Smooth muscle cell (in vitro differentiated cells): ENCODE results near the gene REV3L. TPM values are rescaled to one million over a fixed set of nuclear protein-coding genes. Genes with fewer than 3 reads are reported as not detected.

Experiments used
- DNase-seq: peaks from one replicate; lab custom pipeline; 2025; ENCODE audit not compliant: unreplicated experiment; lab: John Stamatoyannopoulos, UW
- H2AFZ ChIP-seq: fragments of 200-600 bp; sonication (generic); 2 replicates; pipeline ENCODE4 v1.6.0; 2016; ENCODE audit warnings: antibody characterized with exemption, low read depth, mild to moderate bottlenecking
- H3F3A ChIP-seq: fragments of 200-600 bp; sonication (generic); 2 replicates; pipeline ENCODE4 v1.6.0; 2017; ENCODE audit warnings: antibody characterized with exemption, low read depth
- H3K27ac ChIP-seq: fragments of 200-600 bp; sonication (generic); 2 replicates; pipeline ENCODE4 v1.5.1; 2016; ENCODE audit warnings: low read depth, mild to moderate bottlenecking
- H3K27me3 ChIP-seq: fragments of 200-600 bp; sonication (generic); 2 replicates; pipeline ENCODE4 v1.6.1; 2016; ENCODE audit warnings: low read depth, mild to moderate bottlenecking
- H3K36me3 ChIP-seq: fragments of 200-600 bp; sonication (generic); 2 replicates; pipeline ENCODE4 v1.5.1; 2016; ENCODE audit warnings: low read depth
- H3K4me1 ChIP-seq: fragments of 200-600 bp; sonication (generic); 2 replicates; pipeline ENCODE4 v1.5.1; 2016; ENCODE audit warnings: low read depth
- H3K4me2 ChIP-seq: fragments of 200-600 bp; sonication (generic); 2 replicates; pipeline ENCODE4 v1.6.0; 2016; ENCODE audit warnings: mild to moderate bottlenecking
- H3K4me3 ChIP-seq: fragments of 200-600 bp; sonication (generic); 2 replicates; pipeline ENCODE4 v1.5.1; 2016; ENCODE audit warnings: mild to moderate bottlenecking
- H3K79me2 ChIP-seq: fragments of 200-600 bp; sonication (generic); 2 replicates; pipeline ENCODE4 v1.6.0; 2016; ENCODE audit warnings: low read depth, mild to moderate bottlenecking
- H3K9ac ChIP-seq: fragments of 200-600 bp; sonication (generic); 2 replicates; pipeline ENCODE4 v1.6.0; 2016; ENCODE audit warnings: low read depth
- H3K9me3 ChIP-seq: fragments of 200-600 bp; sonication (generic); replicated peaks from 2 replicates; pipeline ENCODE4 v1.5.1; 2016; ENCODE audit warnings: low read depth
- H4K20me1 ChIP-seq: fragments of 200-600 bp; sonication (generic); 2 replicates; pipeline ENCODE4 v1.6.0; 2016; ENCODE audit warnings: low read depth
- CTCF ChIP-seq: fragments of 200-600 bp; sonication (generic); IDR thresholded peaks from 2 replicates; pipeline ENCODE4 v1.5.1; 2017; ENCODE audit warnings: borderline replicate concordance, mild to moderate bottlenecking, antibody characterized with exemption; ENCODE audit not compliant: insufficient read depth, poor library complexity, severe bottlenecking
- WGBS: methylation state at CpG from one replicate; pipeline ENCODE4 v1.1.7; 2016; ENCODE audit warnings: low lambda C conversion rate; 5-methylcytosine and 5-hydroxymethylcytosine counted together
- polyA plus RNA-seq: library from polyadenylated mRNA; unstranded; fragments of >200 nt; fragmentation: Nextera tagmentation; extraction: Ambion mirVana; gene quantifications from 2 replicates; pipeline ENCODE4 v1.2.1, GENCODE V29; 2016
- total RNA-seq: library from RNA; depleted of rRNA; stranded (reverse); fragments of >200 nt; gene quantifications from 2 replicates; pipeline ENCODE4 v1.2.3, GENCODE V29; 2014

REV3L gene
- total and polyA plus RNA-seq, 2 experiments from 2014 or later, result 6.9 to 19.8 TPM

- H3K9me3 ChIP-seq, result no peaks in the 10 kb centered on the region
- TF ChIP-seq CTCF, result no peak
- peak overlapping the region; percentile 47 for H3K27ac ChIP-seq
- peaks cover 38% of the 10 kb centered on the region for H4K20me1 ChIP-seq
- DNase-seq, result no peak
- H3K36me3 ChIP-seq, result no peaks in the 10 kb centered on the region
- no peak overlapping the region for H2AFZ ChIP-seq
- no peak overlapping the region for H3K9ac ChIP-seq
- no peak overlapping the region for H3K4me2 ChIP-seq
- no peak overlapping the region for H3K4me3 ChIP-seq
- 82% methylated on average over 5 of the region's 5 CpGs for WGBS
- H3K27me3 ChIP-seq, result no peaks in the 10 kb centered on the region
- no peaks in the 10 kb centered on the region for H3F3A ChIP-seq
- peaks cover 33% of the 10 kb centered on the region for H3K79me2 ChIP-seq
- H3K4me1 ChIP-seq, result no peaks in the 10 kb centered on the region
Measured at GRCh38 chr6:111469543-111469942, 13.5 kb downstream of the REV3L start.

- peaks cover 47% of the 10 kb centered on the region for H4K20me1 ChIP-seq
- H3K9ac ChIP-seq, result no peak overlapping the region
- no peak overlapping the region for H3K4me3 ChIP-seq
- H3F3A ChIP-seq, result no peaks in the 10 kb centered on the region
- no peaks in the 10 kb centered on the region for H3K4me1 ChIP-seq
- no peak for TF ChIP-seq CTCF
- H3K9me3 ChIP-seq, result no peaks in the 10 kb centered on the region
- H2AFZ ChIP-seq, result no peak overlapping the region
- H3K4me2 ChIP-seq, result peak overlapping the region; percentile 15
- no peaks in the 10 kb centered on the region for H3K36me3 ChIP-seq
- DNase-seq, result no peak
- H3K27me3 ChIP-seq, result no peaks in the 10 kb centered on the region
- 65% methylated on average over 5 of the region's 5 CpGs for WGBS
- H3K79me2 ChIP-seq, result peaks cover 24% of the 10 kb centered on the region
- H3K27ac ChIP-seq, result peak overlapping the region; percentile 47
Measured at GRCh38 chr6:111468329-111469012, 14.5 kb downstream of the REV3L start.

DNA sequence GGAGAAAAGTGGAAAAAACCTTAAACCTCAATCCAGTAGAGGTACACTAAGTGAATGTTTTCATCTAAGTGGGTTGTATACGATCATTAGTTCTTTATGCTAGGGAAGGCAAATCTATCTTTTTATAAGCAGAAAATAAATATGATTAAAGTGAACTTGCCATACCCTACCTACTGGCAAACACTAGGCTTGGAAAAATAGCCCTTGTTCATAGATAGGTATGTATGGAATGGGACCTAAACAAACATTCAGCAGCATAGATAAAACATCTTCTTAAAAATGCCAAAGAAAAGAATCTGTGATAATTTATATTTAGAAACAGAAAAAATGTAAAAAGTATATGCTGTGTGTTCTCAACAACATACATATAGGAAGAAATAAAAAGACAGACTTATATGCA, 18.8 kb downstream of the REV3L start:
- Histone ChIP-seq H3K79me2 (peaks cover 41% of the 10 kb centered on the region), H3F3A (no peaks in the 10 kb centered on the region), H3K4me2 (no peak overlapping the region), H3K4me3 (no peak overlapping the region), H3K9me3 (no peaks in the 10 kb centered on the region), H4K20me1 (peaks cover 45% of the 10 kb centered on the region), H3K9ac (no peak overlapping the region), H3K27ac (no peak overlapping the region), H3K4me1 (peaks cover 3% of the 10 kb centered on the region), H2AFZ (no peak overlapping the region), H3K27me3 (no peaks in the 10 kb centered on the region), H3K36me3 (peaks cover 3% of the 10 kb centered on the region)
- no peak for DNase-seq
- WGBS, result 95% methylated on average over 1 of the region's 1 CpG
- TF ChIP-seq CTCF, result no peak
